Esophagus squamous epithelium (tissue), 4 donors: ENCODE data around the gene MINDY4.

Experiments
- CTCF ChIP-seq, 6 experiments: fragments of 450-650 bp in 4 of 6; fragments of 200-600 bp in 2 of 6; sonication (generic) in 2 of 6; IDR thresholded peaks; one replicate each; pipeline ENCODE4 v1.5.1; 2016 to 2019; ENCODE audit warnings: antibody characterized with exemption in 6 of 6, mild to moderate bottlenecking in 4 of 6, moderate library complexity in 4 of 6
- POLR2A ChIP-seq, 4 donors: fragments of 450-650 bp; IDR thresholded peaks; one replicate each; pipeline ENCODE4 v1.6.1; 2017; ENCODE audit warnings: antibody characterized with exemption in 4 of 4, mild to moderate bottlenecking in 4 of 4, moderate library complexity in 3 of 4

- TF ChIP-seq POLR2A (IDR thresholded peaks at IDR 0.05) (no peak), CTCF (IDR thresholded peaks at IDR 0.05) (no peak)
Observed at GRCh38 chr7:30879139-30880124, 108.2 kb downstream of the MINDY4 start.
